Panc1 (cell line): ENCODE measurements around the gene MPRIP. TPM values are rescaled to one million over a fixed set of nuclear protein-coding genes. Genes with fewer than 3 reads are reported as not detected.

ENCODE experiments used
- ATAC-seq: fragments of 200-7000 bp; cut with Tn5 transposase; 2 replicates; pipeline ENCODE4 v1.9.1; 2020; ENCODE audit warnings: mild to moderate bottlenecking, moderate library complexity
- BruUV-seq: library from RNA; stranded (reverse); fragments of 400-500 nt; replicated peaks from 2 replicates; lab custom pipeline; 2021; lab: Mats Ljungman, UMichigan
- CTCF ChIA-PET: fragments of 300-600 bp; sonication (Branson Sonifier 250); formaldehyde crosslinking; loops from one replicate; lab custom pipeline; 2022; ENCODE audit warnings: antibody characterized with exemption; lab: Charles Lee
- POLR2A ChIA-PET: fragments of 300-600 bp; sonication (Branson Sonifier 250); formaldehyde crosslinking; loops from one replicate; lab custom pipeline; 2022; ENCODE audit warnings: antibody characterized with exemption; lab: Charles Lee
- DNase-seq: peaks from one replicate; pipeline ENCODE4 v3.0.0-alpha.2; 2010; ENCODE audit warnings: low read depth, low spot score
- H3K27ac ChIP-seq: 2 replicates; pipeline ENCODE4 v1.5.1; 2011; ENCODE audit warnings: mild to moderate bottlenecking, low read length, inconsistent platforms
- H3K27me3 ChIP-seq: fragments of 200-500 bp; sonication (Bioruptor generic); 2 replicates; pipeline ENCODE4 v1.6.0; 2014; ENCODE audit warnings: low read length, inconsistent platforms; ENCODE audit not compliant: control insufficient read depth, insufficient read depth
- H3K36me3 ChIP-seq: fragments of 200-500 bp; sonication (Bioruptor generic); 2 replicates; pipeline ENCODE4 v1.5.1; 2014; ENCODE audit warnings: inconsistent platforms, mild to moderate bottlenecking, low read length, moderate library complexity; ENCODE audit not compliant: control insufficient read depth, insufficient read depth
- H3K4me1 ChIP-seq: 2 replicates; pipeline ENCODE4 v1.5.1; 2011; ENCODE audit warnings: inconsistent platforms, mild to moderate bottlenecking, low read length, moderate library complexity; ENCODE audit not compliant: control insufficient read depth, insufficient read depth
- H3K4me3 ChIP-seq, 2 experiments: 2 replicates each; pipeline ENCODE4 v1.5.1; 2011 to 2012; ENCODE audit warnings: low read depth in 2 of 2, low read length in 2 of 2, mild to moderate bottlenecking in 2 of 2, inconsistent platforms in 1 of 2, moderate library complexity in 1 of 2
- H3K9me3 ChIP-seq: fragments of 200-500 bp; sonication (Bioruptor generic); 2 replicates; pipeline ENCODE4 v1.5.1; 2014; ENCODE audit warnings: low read depth, mild to moderate bottlenecking, inconsistent platforms, low read length, moderate library complexity; ENCODE audit not compliant: control insufficient read depth, insufficient read depth
- POLR2AphosphoS5 ChIP-seq: IDR thresholded peaks from 2 replicates; pipeline ENCODE4 v1.6.1; 2012; ENCODE audit warnings: mild to moderate bottlenecking, low read depth, low read length, moderate library complexity
- REST ChIP-seq, 2 experiments: IDR thresholded peaks; 2 replicates each; pipeline ENCODE4 v1.6.1; 2011 to 2012; ENCODE audit warnings: low read depth in 2 of 2, control low read depth in 1 of 2, low read length in 1 of 2, mild to moderate bottlenecking in 1 of 2, moderate library complexity in 1 of 2; ENCODE audit not compliant: insufficient read depth in 1 of 2
- SIN3A ChIP-seq: IDR thresholded peaks from 2 replicates; pipeline ENCODE4 v1.6.1; 2012; ENCODE audit warnings: low read depth, mild to moderate bottlenecking, low read length, moderate library complexity, borderline replicate concordance; ENCODE audit not compliant: insufficient read depth
- TCF7L2 ChIP-seq: IDR thresholded peaks from 2 replicates; pipeline ENCODE4 v1.6.1; 2011; ENCODE audit warnings: mild to moderate bottlenecking, low read depth, low read length, inconsistent platforms
- in situ Hi-C: cut with HindIII; loops from 2 replicates; pipeline ENCODE4 v1.10.0; 2016; ENCODE audit warnings: low sequenced_read_pairs, low pct_unique_long_range_greater_than_20kb
- intact Hi-C: fragments of 100-400 bp; cut with micrococcal nuclease; formaldehyde crosslinking; loops from one replicate; pipeline ENCODE4 v1.10.0; 2022; ENCODE audit not compliant: unreplicated experiment
- total RNA-seq: library from RNA; stranded (reverse); gene quantifications from one replicate; pipeline ENCODE4 v1.2.1, GENCODE V29; 2021; ENCODE audit not compliant: unreplicated experiment
- TF ChIP-seq, protein P1 (sequence below): fragments of 450-650 bp; IDR thresholded peaks from 2 replicates; pipeline ENCODE4 v1.5.1; 2017; ENCODE audit warnings: mild to moderate bottlenecking

Gene MPRIP
- total RNA-seq, 1 experiment from 2014 or later = 155 TPM

DNA sequence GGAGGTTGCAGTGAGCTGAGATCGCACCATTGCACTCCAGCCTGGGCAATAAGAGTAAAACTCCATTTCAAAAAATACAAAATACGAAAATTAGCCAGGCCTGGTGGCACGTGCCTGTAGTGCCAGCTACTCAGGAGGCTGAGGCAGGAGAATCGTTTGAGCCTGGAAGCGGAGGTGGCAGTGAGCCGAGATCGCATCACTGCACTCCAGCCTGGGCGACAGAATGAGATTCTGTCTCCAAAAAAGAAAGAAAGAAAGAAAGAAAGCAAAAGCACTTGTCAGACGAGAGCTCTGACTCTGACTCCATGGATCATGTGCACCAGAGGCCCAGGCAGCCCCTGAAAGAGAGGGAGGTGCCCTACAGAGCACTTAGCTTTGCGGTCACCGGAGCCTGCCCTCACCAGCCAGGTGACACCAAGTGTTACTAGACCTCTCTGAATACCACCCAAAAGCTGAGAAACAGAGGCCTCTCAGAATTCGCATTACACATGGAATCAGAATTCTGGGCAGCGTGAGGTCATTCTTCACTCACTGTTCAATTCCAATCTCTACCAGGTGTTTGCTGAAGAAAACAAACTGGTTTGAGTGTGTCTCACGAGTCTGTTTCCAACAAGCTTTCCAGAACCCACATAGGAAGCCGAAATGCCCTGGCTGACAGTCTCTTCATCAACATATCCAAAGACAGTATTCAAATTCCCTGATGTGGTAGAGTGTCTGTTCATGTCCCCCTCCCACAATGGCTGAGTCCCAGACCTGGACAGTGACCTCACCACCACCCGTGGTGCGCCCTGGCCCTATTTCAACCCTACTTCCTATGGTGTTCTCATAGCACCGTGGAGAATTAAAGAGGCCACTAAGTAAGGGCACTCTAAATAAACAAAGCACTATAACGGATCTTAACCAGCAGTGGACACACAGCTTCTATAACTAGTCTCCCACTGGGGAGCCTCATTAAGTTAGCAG is 193.2 kb downstream of the MPRIP start:
- TF ChIP-seq, protein P1, sequence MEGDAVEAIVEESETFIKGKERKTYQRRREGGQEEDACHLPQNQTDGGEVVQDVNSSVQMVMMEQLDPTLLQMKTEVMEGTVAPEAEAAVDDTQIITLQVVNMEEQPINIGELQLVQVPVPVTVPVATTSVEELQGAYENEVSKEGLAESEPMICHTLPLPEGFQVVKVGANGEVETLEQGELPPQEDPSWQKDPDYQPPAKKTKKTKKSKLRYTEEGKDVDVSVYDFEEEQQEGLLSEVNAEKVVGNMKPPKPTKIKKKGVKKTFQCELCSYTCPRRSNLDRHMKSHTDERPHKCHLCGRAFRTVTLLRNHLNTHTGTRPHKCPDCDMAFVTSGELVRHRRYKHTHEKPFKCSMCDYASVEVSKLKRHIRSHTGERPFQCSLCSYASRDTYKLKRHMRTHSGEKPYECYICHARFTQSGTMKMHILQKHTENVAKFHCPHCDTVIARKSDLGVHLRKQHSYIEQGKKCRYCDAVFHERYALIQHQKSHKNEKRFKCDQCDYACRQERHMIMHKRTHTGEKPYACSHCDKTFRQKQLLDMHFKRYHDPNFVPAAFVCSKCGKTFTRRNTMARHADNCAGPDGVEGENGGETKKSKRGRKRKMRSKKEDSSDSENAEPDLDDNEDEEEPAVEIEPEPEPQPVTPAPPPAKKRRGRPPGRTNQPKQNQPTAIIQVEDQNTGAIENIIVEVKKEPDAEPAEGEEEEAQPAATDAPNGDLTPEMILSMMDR = no peak
- no peak for TF ChIP-seq POLR2AphosphoS5
- no peak for TF ChIP-seq SIN3A
- no peak for TF ChIP-seq TCF7L2
- TF ChIP-seq REST (IDR thresholded peaks at IDR 0.05; ENCODE audit: insufficient read depth in 1 of 2, low read depth in 2 of 2, low read length in 1 of 2) = no peak
- no TSS peak for BruUV-seq
- ChIA-PET CTCF (no interaction called here), POLR2A (interaction anchor here (0.5 kb wide), 1 partner anchor 404 kb away, joined by 5 read pairs; no protein-coding TSS in a partner anchor)
- no peaks in the 10 kb centered on the region for H3K27me3 ChIP-seq
- H3K4me1 ChIP-seq = peaks cover 3% of the 10 kb centered on the region; the same call in 1 of the 2 replicates
- H3K36me3 ChIP-seq = peaks cover 4% of the 10 kb centered on the region
- ATAC-seq (0 out of 2 replicates have a peak, but pooled peaks have one; percentile 18), DNase-seq (no peak)
- intact Hi-C loops = no loop called here
- no peaks in the 10 kb centered on the region for H3K9me3 ChIP-seq
- peak overlapping the region; percentile 98 for H3K27ac ChIP-seq
- peak overlapping the region; percentile 91 to 97 for H3K4me3 ChIP-seq
- in situ Hi-C loops = no loop called here

GRCh38 chr17:17236295-17237025 is 194.2 kb downstream of the MPRIP start:
- ATAC-seq = peak; percentile 33
- Histone ChIP-seq H3K27ac (peak overlapping the region; percentile 98), H3K4me3 (peak overlapping the region; percentile 91 to 97), H3K36me3 (peaks cover 4% of the 10 kb centered on the region), H3K27me3 (no peaks in the 10 kb centered on the region), H3K4me1 (peaks cover 3% of the 10 kb centered on the region; the same call in 1 of the 2 replicates), H3K9me3 (no peaks in the 10 kb centered on the region)
- intact Hi-C loops (no loop called here), in situ Hi-C loops (no loop called here)
- ChIA-PET CTCF (no interaction called here), POLR2A (no interaction called here)
- DNase-seq = no peak
- TSS peak; percentile 94 for BruUV-seq
- TF ChIP-seq, protein P1 = no peak
- TF ChIP-seq POLR2AphosphoS5 (no peak), TCF7L2 (no peak), REST (IDR thresholded peaks at IDR 0.05; ENCODE audit: insufficient read depth in 1 of 2, low read depth in 2 of 2, low read length in 1 of 2) (no peak), SIN3A (no peak)
